HCT116 (cell line): Measurements from ENCODE around the gene FAM184A.

Experiments used
- CEBPB ChIP-seq: IDR thresholded peaks from 2 replicates; pipeline ENCODE4 v1.6.1; 2012; ENCODE audit warnings: low read depth
- CTCF ChIP-seq, 3 experiments: fragments of 200-600 bp in 1 of 3; sonication (generic) in 1 of 3; IDR thresholded peaks in 2 of 3; conservative IDR thresholded peaks in 1 of 3; 2 replicates each; pipeline ENCODE4 v1.5.1; 2012 to 2017; ENCODE audit warnings: low read depth in 2 of 3, low read length in 2 of 3, antibody characterized with exemption in 1 of 3, borderline replicate concordance in 1 of 3, control low read depth in 1 of 3, mild to moderate bottlenecking in 1 of 3, mixed read lengths in 1 of 3, mixed run types in 1 of 3, moderate library complexity in 1 of 3; ENCODE audit not compliant: insufficient read depth in 1 of 3
- EZH2 ChIP-seq: fragments of 200-600 bp; sonication (generic); IDR thresholded peaks from 2 replicates; pipeline ENCODE4 v1.6.1; 2017; ENCODE audit warnings: antibody characterized with exemption, mixed run types
- POLR2A ChIP-seq: IDR thresholded peaks from 2 replicates; pipeline ENCODE4 v1.7.0; 2011; ENCODE audit warnings: borderline replicate concordance; ENCODE audit not compliant: insufficient read depth, insufficient read length; ENCODE audit errors: extremely low read depth
- POLR2AphosphoS5 ChIP-seq: IDR thresholded peaks from 2 replicates; pipeline ENCODE4 v1.6.1; 2011; ENCODE audit warnings: mild to moderate bottlenecking, low read depth, low read length, moderate library complexity
- RAD21 ChIP-seq: IDR thresholded peaks from 2 replicates; pipeline ENCODE4 v1.6.1; 2012; ENCODE audit warnings: low read depth, mild to moderate bottlenecking
- REST ChIP-seq: IDR thresholded peaks from 2 replicates; pipeline ENCODE4 v1.6.1; 2012; ENCODE audit warnings: low read depth
- SP1 ChIP-seq: IDR thresholded peaks from 2 replicates; pipeline ENCODE4 v1.6.1; 2012; ENCODE audit warnings: low read depth
- SRF ChIP-seq: IDR thresholded peaks from 2 replicates; pipeline ENCODE4 v1.6.1; 2012; ENCODE audit warnings: low read depth
- YY1 ChIP-seq: IDR thresholded peaks from 2 replicates; pipeline ENCODE4 v1.6.1; 2011; ENCODE audit warnings: low read length, low read depth, moderate library complexity, mild to moderate bottlenecking; ENCODE audit not compliant: insufficient replicate concordance; ENCODE audit errors: extremely low read depth
- ZBTB33 ChIP-seq: IDR thresholded peaks from 2 replicates; pipeline ENCODE4 v1.6.1; 2011; ENCODE audit warnings: mild to moderate bottlenecking, low read length, moderate library complexity; ENCODE audit not compliant: insufficient replicate concordance; ENCODE audit errors: extremely low read depth
- ZNF274 ChIP-seq: fragments of 200-500 bp; sonication (Bioruptor generic); IDR thresholded peaks from 2 replicates; pipeline ENCODE4 v1.6.1; 2014; ENCODE audit warnings: mild to moderate bottlenecking, low read depth, low read length, inconsistent platforms

- TF ChIP-seq CTCF (IDR thresholded peaks at IDR 0.05 in 2 of 3, conservative IDR thresholded peaks at IDR 0.05 in 1 of 3; ENCODE audit: borderline replicate concordance in 1 of 3, insufficient read depth in 1 of 3, low read depth in 2 of 3, low read length in 2 of 3) (no peak), REST (no peak), SP1 (no peak), YY1 (no peak), POLR2A (no peak), SRF (no peak), ZNF274 (no peak), EZH2 (no peak), POLR2AphosphoS5 (no peak), CEBPB (no peak), ZBTB33 (no peak), RAD21 (no peak)
Measured at GRCh38 chr6:119044255-119044654, 34.2 kb downstream of the FAM184A start.
